Astrocyte of the hippocampus (primary cell): ENCODE measurements around the gene TEKT4.
A peak's percentile ranks its signal among the peaks of the same experiment; 100 is the strongest.
"Not testable (repeated sequence)": the region's sequence is repeated elsewhere in the genome, so short reads cannot be mapped to it uniquely, and the experiment has no call there.

Experiments used
- DNase-seq: peaks from one replicate; pipeline ENCODE4 v3.0.0; 2011; ENCODE audit warnings: low read depth, low spot score

Gene TEKT4

GRCh38 chr2:94871226-94872087 lies at the start of gene TEKT4:
TEKT4 (plus strand) TSS chr2:94871430; CDS start chr2:94871580, 150 bp downstream.
- DNase-seq, result peak; percentile 36

- not testable (repeated sequence) for DNase-seq
These were observed 32.0 kb upstream of the TEKT4 start for GRCh38 chr2:94839224-94839623.

- not testable (repeated sequence) for DNase-seq
These were observed 14.4 kb upstream of the TEKT4 start for GRCh38 chr2:94856856-94857255.

GRCh38 chr2:94857367-94858162 lies 13.7 kb upstream of the TEKT4 start:
- peak; percentile 44 for DNase-seq

GRCh38 chr2:94858163-94858888 lies 12.9 kb upstream of the TEKT4 start:
- DNase-seq, result not testable (repeated sequence)

- no peak for DNase-seq
These were observed 9.7 kb upstream of the TEKT4 start for GRCh38 chr2:94861308-94862152.

GRCh38 chr2:94862903-94863302 lies 8.3 kb upstream of the TEKT4 start:
- not testable (repeated sequence) for DNase-seq

- DNase-seq, result no peak
These were observed 2.1 kb upstream of the TEKT4 start for GRCh38 chr2:94869131-94869530.

- no peak for DNase-seq
These were observed 1.4 kb upstream of the TEKT4 start for GRCh38 chr2:94869552-94870439.

- no peak for DNase-seq
These were observed 597 bp upstream of the TEKT4 start for GRCh38 chr2:94870440-94871225.

GRCh38 chr2:94872088-94872618 lies 923 bp downstream of the TEKT4 start:
- no peak for DNase-seq

GRCh38 chr2:94872676-94873361 lies 1.6 kb downstream of the TEKT4 start:
- DNase-seq, result no peak

GRCh38 chr2:94873362-94874276 lies 2.4 kb downstream of the TEKT4 start:
- DNase-seq, result no peak

GRCh38 chr2:94874277-94874997 lies 3.2 kb downstream of the TEKT4 start:
- peak; percentile 28 for DNase-seq

- no peak for DNase-seq
These were observed 4.0 kb downstream of the TEKT4 start for GRCh38 chr2:94875064-94875819.
